ENCODE data around the gene ELN.

Gene ELN

GRCh38 chr7:74097937-74098614, 70.1 kb downstream of the ELN start:
- no peak for DNase-seq

- no peak for DNase-seq
Measured at GRCh38 chr7:74099031-74099430, 71.1 kb downstream of the ELN start.

- DNase-seq = no peak
Measured at GRCh38 chr7:74101061-74101681, 73.2 kb downstream of the ELN start.

- DNase-seq = no peak
Measured at GRCh38 chr7:74103219-74103772, 75.3 kb downstream of the ELN start.

GRCh38 chr7:74104702-74105101, 76.7 kb downstream of the ELN start:
- no peak for DNase-seq

- DNase-seq = no peak
Measured at GRCh38 chr7:74105992-74106391, 78.0 kb downstream of the ELN start.

GRCh38 chr7:74106846-74107245, 78.9 kb downstream of the ELN start:
- DNase-seq = no peak

GRCh38 chr7:74115326-74115725, 87.4 kb downstream of the ELN start:
- no peak for DNase-seq

GRCh38 chr7:74116356-74116755, 88.4 kb downstream of the ELN start:
- DNase-seq = no peak

All from activated CD4-positive, alpha-beta T cell treated with anti-CD3 and anti-CD28 coated beads, Interleukin-2, amount 50 U/mL, for 16 hours (primary cell).